HepG2 (cell line): Measurements from ENCODE around the gene TAPBP. TPM values are rescaled to one million over a fixed set of nuclear protein-coding genes. Genes with fewer than 3 reads are reported as not detected.
A peak's percentile ranks its signal among the peaks of the same experiment; 100 is the strongest.

Experiments used
- ATAC-seq: fragments of 200-7000 bp; cut with Tn5 transposase; 3 replicates; pipeline ENCODE4 v1.9.1; 2020; ENCODE audit warnings: mild to moderate bottlenecking, moderate library complexity
- BruUV-seq: library from RNA; stranded (reverse); fragments of 400-500 nt; replicated peaks from 2 replicates; lab custom pipeline; 2021; lab: Mats Ljungman, UMichigan
- CTCF ChIA-PET: fragments of 300-600 bp; formaldehyde crosslinking; extraction: SDS; loops from one replicate; lab custom pipeline; 2021; ENCODE audit warnings: low total read pairs, inconsistent platforms, low intra/inter-chr PET ratio; lab: Yijun Ruan, JAX
- POLR2A ChIA-PET: fragments of 350-600 bp; sonication (Branson Sonifier 250); formaldehyde crosslinking; loops from one replicate; lab custom pipeline; 2020; ENCODE audit warnings: antibody characterized with exemption, inconsistent platforms; lab: Yijun Ruan, JAX
- DNase-seq: peaks from one replicate; pipeline ENCODE4 v3.0.0-alpha.2; 2015; ENCODE audit warnings: low spot score
- FAIRE-seq: peaks from 3 replicates; lab custom pipeline; 2011; peaks lifted over from hg19 to GRCh38; lab: Jason Lieb, UNC
- H2AFZ ChIP-seq: one replicate; pipeline ENCODE4 v1.6.1; 2011; ENCODE audit warnings: low read length, inconsistent platforms
- H3K27ac ChIP-seq: fragments of 300-600 bp; 3 replicates; pipeline ENCODE4 v1.8.0; 2011; ENCODE audit warnings: mixed run types, mild to moderate bottlenecking, mixed read lengths, low read length, inconsistent platforms; ENCODE audit not compliant: insufficient read depth; ENCODE audit errors: extremely low read length
- H3K27me3 ChIP-seq, 2 experiments: fragments of 200-600 bp in 1 of 2; 2 replicates in 1 of 2; 3 replicates in 1 of 2; pipeline versions ENCODE4 v1.6.0 to v1.8.0; 2011; ENCODE audit warnings: low read length in 2 of 2, mild to moderate bottlenecking in 2 of 2, moderate library complexity in 2 of 2, inconsistent platforms in 1 of 2; ENCODE audit not compliant: insufficient read depth in 2 of 2, control insufficient read depth in 1 of 2
- H3K36me3 ChIP-seq, 2 experiments: fragments of 200-600 bp in 1 of 2; replicated peaks in 1 of 2; 2 replicates in 1 of 2; 3 replicates in 1 of 2; pipeline versions ENCODE4 v1.5.1 to v1.8.0; 2011; ENCODE audit warnings: low read length in 2 of 2, inconsistent platforms in 1 of 2; ENCODE audit not compliant: insufficient read depth in 2 of 2, control insufficient read depth in 1 of 2
- H3K4me1 ChIP-seq: 2 replicates; pipeline ENCODE4 v1.5.1; 2012; ENCODE audit warnings: low read length, inconsistent platforms; ENCODE audit not compliant: insufficient read depth
- H3K4me2 ChIP-seq: 2 replicates; pipeline ENCODE4 v1.6.0; 2011; ENCODE audit warnings: low read depth, low read length, inconsistent platforms
- H3K4me3 ChIP-seq, 3 experiments: fragments of 200-600 bp in 1 of 3; sonication (generic), shearing (Covaris generic) in 1 of 3; replicated peaks in 1 of 3; 2 replicates each; pipeline ENCODE4 v1.5.1; 2011 to 2016; ENCODE audit warnings: low read length in 3 of 3, inconsistent platforms in 2 of 3, low read depth in 2 of 3, mild to moderate bottlenecking in 2 of 3, control low read depth in 1 of 3, mixed read lengths in 1 of 3; ENCODE audit not compliant: insufficient read depth in 1 of 3
- H3K79me2 ChIP-seq: one replicate; pipeline ENCODE4 v1.6.1; 2011; ENCODE audit warnings: low read length, inconsistent platforms; ENCODE audit not compliant: insufficient read depth
- H3K9ac ChIP-seq: 2 replicates; pipeline ENCODE4 v1.6.0; 2011; ENCODE audit warnings: mild to moderate bottlenecking, low read depth, low read length, inconsistent platforms; ENCODE audit not compliant: insufficient read depth
- H3K9me3 ChIP-seq: 2 replicates; pipeline ENCODE4 v1.5.1; 2012; ENCODE audit warnings: mild to moderate bottlenecking, low read length
- H4K20me1 ChIP-seq: 2 replicates; pipeline ENCODE4 v1.6.0; 2011; ENCODE audit warnings: inconsistent platforms, mild to moderate bottlenecking, low read length, moderate library complexity; ENCODE audit not compliant: insufficient read depth
- BCL6 ChIP-seq: IDR thresholded peaks from 2 replicates; pipeline ENCODE4 v1.6.1; 2016; ENCODE audit warnings: missing genetic modification reagents, missing compliant biosample characterization
- CSRNP2 ChIP-seq: sonication (generic); formaldehyde crosslinking; conservative IDR thresholded peaks from 2 replicates; pipeline ENCODE4 v1.8.0; 2022; ENCODE audit warnings: low read depth, missing genetic modification reagents
- IRF1 ChIP-seq: sonication (generic); formaldehyde crosslinking; IDR thresholded peaks from 2 replicates; pipeline ENCODE4 v1.4.0; 2020; ENCODE audit warnings: low read depth, mild to moderate bottlenecking, missing genetic modification reagents
- SAFB2 ChIP-seq: sonication (generic); formaldehyde crosslinking; IDR thresholded peaks from 2 replicates; pipeline ENCODE4 v1.5.1; 2020; ENCODE audit warnings: missing genetic modification reagents, low read depth, mild to moderate bottlenecking, borderline replicate concordance
- SNRNP70 ChIP-seq: fragments of 200-400 bp; formaldehyde crosslinking; IDR thresholded peaks from 2 replicates; pipeline ENCODE4 v1.6.1; 2017; ENCODE audit warnings: mild to moderate bottlenecking, low read depth, low read length, moderate library complexity
- ZBTB1 ChIP-seq: sonication (generic); formaldehyde crosslinking; IDR thresholded peaks from 2 replicates; pipeline ENCODE4 v1.4.0; 2020; ENCODE audit warnings: missing genetic modification reagents, borderline replicate concordance
- ZHX2 ChIP-seq, 2 experiments: sonication (generic) in 1 of 2; formaldehyde crosslinking in 1 of 2; IDR thresholded peaks; 2 replicates each; pipeline versions ENCODE4 v1.6.1 to v1.9.0; 2014 to 2022; ENCODE audit warnings: antibody characterized with exemption in 1 of 2, borderline replicate concordance in 1 of 2, inconsistent platforms in 1 of 2, low read depth in 1 of 2, missing genetic modification reagents in 1 of 2
- ZNF251 ChIP-seq: sonication (generic); formaldehyde crosslinking; IDR thresholded peaks from 2 replicates; pipeline ENCODE4 v1.9.0; 2021; ENCODE audit warnings: mild to moderate bottlenecking, missing genetic modification reagents
- ZNF253 ChIP-seq: sonication (generic); formaldehyde crosslinking; IDR thresholded peaks from 2 replicates; pipeline ENCODE4 v1.8.0; 2022; ENCODE audit warnings: mild to moderate bottlenecking, missing genetic modification reagents, borderline replicate concordance
- ZNF782 ChIP-seq: sonication (generic); formaldehyde crosslinking; IDR thresholded peaks from 2 replicates; pipeline ENCODE4 v1.4.0; 2020; ENCODE audit warnings: missing genetic modification reagents, mild to moderate bottlenecking, borderline replicate concordance
- WGBS: methylation state at CpG from one replicate; pipeline ENCODE4 v1.1.6; 2017; ENCODE audit warnings: low lambda C conversion rate; 5-methylcytosine and 5-hydroxymethylcytosine counted together
- in situ Hi-C: cut with HindIII; loops from 2 replicates; pipeline ENCODE4 v1.10.0; 2017; ENCODE audit warnings: low pct_unique_long_range_greater_than_20kb; ENCODE audit not compliant: extremely low pct_ligation_motif_present
- intact Hi-C: fragments of 100-400 bp; cut with micrococcal nuclease; formaldehyde crosslinking; loops from one replicate; pipeline ENCODE4 v1.10.0; 2022; ENCODE audit not compliant: unreplicated experiment
- polyA plus RNA-seq, 8 experiments: library from polyadenylated mRNA; depleted of rRNA in 3 of 8; stranded (reverse) in 7 of 8; unstranded in 1 of 8; fragments of >200 nt; fragmentation: Illumina TruSeq in 4 of 8; extraction: Trizol in 4 of 8; gene quantifications; 2 replicates each; pipeline versions ENCODE4 v1.2.1 to v1.2.3, GENCODE V29; 2011 to 2016; ENCODE audit warnings: low read depth in 4 of 8, missing spikeins in 1 of 8, mixed read lengths in 1 of 8; ENCODE audit not compliant: insufficient read depth in 1 of 8
- total RNA-seq, 5 experiments: library from RNA; depleted of rRNA; stranded (reverse); fragments of >200 nt; fragmentation: Illumina TruSeq; extraction: Trizol; gene quantifications; 2 replicates each; pipeline ENCODE4 v1.2.3, GENCODE V29; 2016; ENCODE audit warnings: low read depth in 1 of 5
- TF ChIP-seq, protein P1 (sequence below): sonication (generic); formaldehyde crosslinking; IDR thresholded peaks from 2 replicates; pipeline ENCODE4 v1.4.0; 2020; ENCODE audit warnings: missing genetic modification reagents

The TAPBP gene
- total and polyA plus RNA-seq, 2 of the 13 experiments (the other 11 are each of a cell fraction or from before 2014, with no cell fraction given) = 27.4 to 32.3 TPM

- Histone ChIP-seq H3K9ac (no peak overlapping the region), H3K4me1 (peaks cover 5% of the 10 kb centered on the region; the same call in 1 of the 2 replicates), H3K79me2 (no peaks in the 10 kb centered on the region), H2AFZ (no peak overlapping the region), H3K4me3 (0 out of 6 replicates have a peak overlapping the region, but pooled peaks of 1 of the 3 experiments have one; percentile 6), H3K36me3 (no peaks in the 10 kb centered on the region), H3K4me2 (peak overlapping the region; percentile 56), H3K9me3 (no peaks in the 10 kb centered on the region), H3K27ac (no peak overlapping the region), H4K20me1 (no peaks in the 10 kb centered on the region), H3K27me3 (peaks cover 0 to 39% of the 10 kb centered on the region in 2 experiments; a peak in 2 of 5 replicates)
- intact Hi-C loops (loop anchor here (1.0 kb wide), 2 partner anchors 33 to 65 kb away; no protein-coding TSS in a partner anchor), in situ Hi-C loops (no loop called here)
- peak; percentile 61 for ATAC-seq
- POLR2A ChIA-PET = interaction anchor here (1.2 to 2.1 kb wide), 3 partner anchors 27 to 95 kb away, joined by 4 read pairs; partner anchors contain the start of gene ZBTB22
- BruUV-seq = no TSS peak
- 14% methylated on average over 22 of the region's 22 CpGs for WGBS
- CTCF ChIA-PET = interaction anchor here (0.8 to 3.7 kb wide), 2 partner anchors 45 to 64 kb away, joined by 3 to 37 read pairs; no protein-coding TSS in a partner anchor
- peak; percentile 69 for DNase-seq
- FAIRE-seq = no peak
- no peak for TF ChIP-seq IRF1 (CRISPR knock-in tag)
- no peak for TF ChIP-seq ZNF251
- TF ChIP-seq ZNF253 (CRISPR knock-in tag) = no peak
- no peak for TF ChIP-seq SNRNP70
- no peak for TF ChIP-seq BCL6 (CRISPR knock-in tag)
- TF ChIP-seq, protein P1, sequence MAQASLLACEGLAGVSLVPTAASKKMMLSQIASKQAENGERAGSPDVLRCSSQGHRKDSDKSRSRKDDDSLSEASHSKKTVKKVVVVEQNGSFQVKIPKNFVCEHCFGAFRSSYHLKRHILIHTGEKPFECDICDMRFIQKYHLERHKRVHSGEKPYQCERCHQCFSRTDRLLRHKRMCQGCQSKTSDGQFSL = peak; percentile 89
- no peak for TF ChIP-seq ZHX2 (IDR thresholded peaks at IDR 0.05; ENCODE audit: low read depth)
- TF ChIP-seq ZHX2 (CRISPR knock-in tag; IDR thresholded peaks at IDR 0.05; ENCODE audit: borderline replicate concordance) = no peak
- no peak for TF ChIP-seq ZBTB1 (CRISPR knock-in tag)
- no peak for TF ChIP-seq SAFB2 (CRISPR knock-in tag)
- no peak for TF ChIP-seq ZNF782 (CRISPR knock-in tag)
- no peak for TF ChIP-seq CSRNP2 (CRISPR knock-in tag)
Observed at GRCh38 chr6:33344701-33345697, 31.1 kb upstream of the TAPBP start.
